Karpas-422 (cell line): Measurements from ENCODE around the gene LECT2. TPM values are rescaled to one million over a fixed set of nuclear protein-coding genes. Genes with fewer than 3 reads are reported as not detected.

ENCODE experiments used
- DNase-seq: peaks from one replicate; pipeline ENCODE4 v3.0.0-alpha.2; 2015
- H2AFZ ChIP-seq: fragments of 200-600 bp; sonication (generic); 2 replicates; pipeline ENCODE4 v1.6.1; 2014; ENCODE audit warnings: antibody characterized with exemption, low read length, mixed read lengths
- H3K27ac ChIP-seq: fragments of 200-600 bp; sonication (generic); 2 replicates; pipeline ENCODE4 v1.5.1; 2014; ENCODE audit warnings: mild to moderate bottlenecking, low read length, moderate library complexity
- H3K27me3 ChIP-seq: fragments of 200-600 bp; sonication (generic); 2 replicates; pipeline ENCODE4 v1.6.1; 2014; ENCODE audit warnings: low read length, mixed read lengths
- H3K36me3 ChIP-seq: fragments of 200-600 bp; sonication (generic); 2 replicates; pipeline ENCODE4 v1.6.1; 2014; ENCODE audit warnings: low read length, mixed read lengths; ENCODE audit not compliant: insufficient read depth
- H3K4me1 ChIP-seq: fragments of 200-600 bp; sonication (generic); 2 replicates; pipeline ENCODE4 v1.6.1; 2014; ENCODE audit warnings: mild to moderate bottlenecking, low read length, mixed read lengths
- H3K4me2 ChIP-seq: fragments of 200-600 bp; sonication (generic); 2 replicates; pipeline ENCODE4 v1.6.1; 2014; ENCODE audit warnings: low read length, low read depth, mild to moderate bottlenecking; ENCODE audit not compliant: poor library complexity, severe bottlenecking
- H3K4me3 ChIP-seq: fragments of 200-600 bp; sonication (generic); 2 replicates; pipeline ENCODE4 v1.5.1; 2014; ENCODE audit warnings: mild to moderate bottlenecking, antibody characterized with exemption, low read length, mixed read lengths
- H3K79me2 ChIP-seq: fragments of 200-600 bp; sonication (generic); 2 replicates; pipeline ENCODE4 v1.6.1; 2014; ENCODE audit warnings: mild to moderate bottlenecking, low read length, mixed read lengths
- H3K9ac ChIP-seq: fragments of 200-600 bp; sonication (generic); 2 replicates; pipeline ENCODE4 v1.6.0; 2014; ENCODE audit warnings: low read length
- H3K9me2 ChIP-seq: fragments of 200-600 bp; sonication (generic), shearing (Covaris generic); replicated peaks from 2 replicates; pipeline ENCODE4 v1.6.0; 2014; ENCODE audit warnings: mild to moderate bottlenecking, low read length, moderate library complexity; ENCODE audit not compliant: insufficient read depth
- H3K9me3 ChIP-seq: fragments of 300-700, 200-600 bp; sonication (generic); 2 replicates; pipeline ENCODE4 v1.6.1; 2014; ENCODE audit warnings: low read length, mixed read lengths
- H4K20me1 ChIP-seq: fragments of 200-600 bp; sonication (generic); 2 replicates; pipeline ENCODE4 v1.6.1; 2014; ENCODE audit warnings: mild to moderate bottlenecking, antibody characterized with exemption, low read length, low read depth; ENCODE audit not compliant: insufficient read depth
- total RNA-seq: library from RNA; depleted of rRNA; stranded (reverse); fragments of >200 nt; shearing (Covaris generic); gene quantifications from 2 replicates; pipeline ENCODE4 v1.2.3, GENCODE V29; 2014; ENCODE audit warnings: low replicate concordance; rRNA removed

The LECT2 gene
- total RNA-seq, result not detected in 2 replicates

DNA sequence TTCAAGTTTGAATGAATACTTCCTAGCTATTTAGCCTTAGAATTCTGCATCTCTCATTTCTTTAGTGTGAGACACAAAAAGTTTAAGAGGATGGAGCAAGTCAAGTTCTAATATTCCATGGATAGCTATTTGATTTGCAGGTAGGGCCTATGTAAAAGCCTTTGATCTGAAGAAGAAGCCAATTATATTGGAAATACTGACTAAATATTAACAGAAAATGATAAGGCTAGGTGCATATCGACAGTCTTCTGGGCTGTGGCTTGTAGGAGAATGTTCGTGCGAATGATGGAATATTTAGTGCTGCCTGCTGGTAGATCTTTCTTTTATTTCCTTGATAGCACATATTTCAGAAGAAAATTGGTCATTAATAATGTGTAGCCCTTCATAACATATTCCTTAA lies at the start of gene LECT2:
Gene LECT2, minus strand, starts transcription at position 85 of the 400 bp plus-strand sequence. CDS start 150 bp downstream, outside the sequence.
- Histone ChIP-seq H3K4me3 (no peak within 1 kb of the TSS), H3K9me3 (no peaks in the 10 kb centered on the region), H3K4me2 (no peak within 1 kb of the TSS), H3K9me2 (no peaks in the 10 kb centered on the region), H3K27me3 (no peaks in the 10 kb centered on the region), H3K36me3 (no peaks in the 10 kb centered on the region), H4K20me1 (no peaks in the 10 kb centered on the region), H3K9ac (no peak within 1 kb of the TSS), H3K79me2 (no peaks in the 10 kb centered on the region), H3K27ac (no peak within 1 kb of the TSS), H3K4me1 (no peaks in the 10 kb centered on the region), H2AFZ (peak within 1 kb of the TSS; percentile 37; the same call in 1 of the 2 replicates)
- DNase-seq, result no peak

DNA sequence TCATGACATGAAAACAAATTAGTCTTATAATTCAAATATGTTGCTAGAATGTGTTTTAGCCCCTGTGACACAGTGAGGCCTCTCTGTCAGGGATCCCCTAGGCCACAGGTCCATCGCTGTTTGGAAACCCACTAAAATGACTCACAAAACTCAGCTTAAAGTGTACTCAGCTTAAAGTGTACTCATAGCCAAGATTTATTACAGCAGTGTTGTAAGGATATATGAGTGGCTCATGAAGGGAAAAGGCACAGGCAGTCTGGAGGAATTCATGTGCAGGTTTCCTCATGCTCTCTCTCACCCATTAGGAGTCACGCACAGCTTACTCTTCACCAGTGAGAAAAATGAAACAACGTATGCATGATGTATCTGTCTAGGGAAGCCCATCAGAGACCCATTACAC lies 49.7 kb upstream of the LECT2 start:
- Histone ChIP-seq H4K20me1 (no peaks in the 10 kb centered on the region), H3K4me2 (no peak overlapping the region), H3K9ac (no peak overlapping the region), H2AFZ (no peak overlapping the region), H3K9me2 (no peaks in the 10 kb centered on the region), H3K27me3 (no peaks in the 10 kb centered on the region), H3K36me3 (no peaks in the 10 kb centered on the region), H3K4me1 (no peaks in the 10 kb centered on the region), H3K79me2 (no peaks in the 10 kb centered on the region), H3K4me3 (no peak overlapping the region), H3K27ac (no peak overlapping the region), H3K9me3 (no peaks in the 10 kb centered on the region)
- no peak for DNase-seq

DNA sequence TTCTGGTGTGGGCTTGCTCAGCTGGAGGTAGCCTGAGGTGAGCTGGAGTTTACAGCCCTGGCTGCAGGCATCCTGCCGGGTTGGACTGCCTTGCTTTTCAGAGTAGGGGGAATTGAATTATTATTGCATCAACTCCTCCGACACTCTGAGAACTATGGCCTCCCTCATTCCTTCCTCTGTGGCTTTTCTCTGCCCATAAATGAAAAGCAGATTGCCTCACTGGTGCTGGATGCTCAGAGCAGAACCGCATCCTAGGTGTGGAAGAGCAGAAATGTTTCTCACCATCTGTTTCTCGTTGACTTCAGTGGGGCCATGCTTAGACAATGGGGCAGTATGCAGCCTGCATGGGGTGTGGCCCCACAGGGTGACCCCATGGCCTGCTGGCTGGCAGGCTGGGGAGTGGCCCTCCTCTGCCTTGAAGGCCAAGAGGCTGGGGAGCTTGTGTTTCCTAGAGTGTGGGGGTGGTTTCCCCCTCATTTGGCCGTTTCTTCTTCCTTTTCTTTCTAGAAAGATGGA lies 46.7 kb upstream of the LECT2 start:
- Histone ChIP-seq H3K9ac (no peak overlapping the region), H3K27me3 (no peaks in the 10 kb centered on the region), H3K4me2 (no peak overlapping the region), H3K79me2 (no peaks in the 10 kb centered on the region), H3K27ac (no peak overlapping the region), H2AFZ (no peak overlapping the region), H3K4me1 (no peaks in the 10 kb centered on the region), H4K20me1 (no peaks in the 10 kb centered on the region), H3K9me2 (no peaks in the 10 kb centered on the region), H3K36me3 (no peaks in the 10 kb centered on the region), H3K4me3 (no peak overlapping the region), H3K9me3 (no peaks in the 10 kb centered on the region)
- DNase-seq, result no peak

DNA sequence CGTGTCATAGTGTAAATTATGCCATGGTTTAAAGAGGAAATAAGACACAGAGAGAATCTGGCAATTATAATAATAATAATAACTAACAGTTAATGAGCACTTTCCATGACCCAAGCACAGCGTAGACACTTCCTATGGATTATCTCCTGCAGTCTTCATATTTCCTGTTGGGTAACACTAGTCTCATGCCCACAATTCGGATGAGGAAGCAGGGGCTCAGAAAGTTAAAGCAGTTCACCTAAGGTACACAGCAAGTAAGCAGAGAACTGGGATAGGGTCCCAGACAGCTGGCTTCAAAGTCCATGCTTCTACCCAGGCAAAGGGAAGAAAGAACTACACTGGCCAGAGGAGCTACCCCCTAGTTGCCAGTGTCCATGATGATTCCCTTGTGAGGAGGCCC lies 46.1 kb upstream of the LECT2 start:
- no peaks in the 10 kb centered on the region for H3K9me3 ChIP-seq
- H3K79me2 ChIP-seq, result no peaks in the 10 kb centered on the region
- H3K9me2 ChIP-seq, result no peaks in the 10 kb centered on the region
- no peak overlapping the region for H3K9ac ChIP-seq
- no peak overlapping the region for H2AFZ ChIP-seq
- H3K27me3 ChIP-seq, result no peaks in the 10 kb centered on the region
- H4K20me1 ChIP-seq, result no peaks in the 10 kb centered on the region
- no peaks in the 10 kb centered on the region for H3K4me1 ChIP-seq
- DNase-seq, result no peak
- no peak overlapping the region for H3K27ac ChIP-seq
- no peak overlapping the region for H3K4me2 ChIP-seq
- no peak overlapping the region for H3K4me3 ChIP-seq
- no peaks in the 10 kb centered on the region for H3K36me3 ChIP-seq

DNA sequence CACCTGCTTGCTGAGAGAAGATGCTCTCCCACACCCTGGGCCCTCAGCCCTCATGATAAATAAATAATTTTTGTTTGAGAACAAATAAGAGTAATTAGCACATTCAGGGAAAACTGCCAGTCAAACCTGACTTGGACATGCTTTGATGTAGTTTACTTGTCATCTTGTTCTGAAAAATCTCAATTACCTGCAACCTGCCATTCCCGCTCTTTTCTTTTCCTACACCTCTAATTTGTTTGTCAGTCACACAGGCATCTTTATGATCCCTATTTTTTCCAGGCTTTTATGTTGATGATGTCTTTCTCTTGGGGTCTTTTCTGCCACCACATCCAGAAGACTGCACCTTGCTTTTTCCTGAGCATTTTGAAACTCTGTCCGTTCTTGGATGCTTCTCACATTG lies 45.4 kb upstream of the LECT2 start:
- H3K9me3 ChIP-seq, result no peaks in the 10 kb centered on the region
- no peak overlapping the region for H3K4me3 ChIP-seq
- no peak overlapping the region for H2AFZ ChIP-seq
- H3K27me3 ChIP-seq, result no peaks in the 10 kb centered on the region
- H3K27ac ChIP-seq, result no peak overlapping the region
- H4K20me1 ChIP-seq, result no peaks in the 10 kb centered on the region
- H3K4me1 ChIP-seq, result no peaks in the 10 kb centered on the region
- no peak overlapping the region for H3K4me2 ChIP-seq
- DNase-seq, result no peak
- H3K9me2 ChIP-seq, result no peaks in the 10 kb centered on the region
- no peak overlapping the region for H3K9ac ChIP-seq
- no peaks in the 10 kb centered on the region for H3K36me3 ChIP-seq
- no peaks in the 10 kb centered on the region for H3K79me2 ChIP-seq

DNA sequence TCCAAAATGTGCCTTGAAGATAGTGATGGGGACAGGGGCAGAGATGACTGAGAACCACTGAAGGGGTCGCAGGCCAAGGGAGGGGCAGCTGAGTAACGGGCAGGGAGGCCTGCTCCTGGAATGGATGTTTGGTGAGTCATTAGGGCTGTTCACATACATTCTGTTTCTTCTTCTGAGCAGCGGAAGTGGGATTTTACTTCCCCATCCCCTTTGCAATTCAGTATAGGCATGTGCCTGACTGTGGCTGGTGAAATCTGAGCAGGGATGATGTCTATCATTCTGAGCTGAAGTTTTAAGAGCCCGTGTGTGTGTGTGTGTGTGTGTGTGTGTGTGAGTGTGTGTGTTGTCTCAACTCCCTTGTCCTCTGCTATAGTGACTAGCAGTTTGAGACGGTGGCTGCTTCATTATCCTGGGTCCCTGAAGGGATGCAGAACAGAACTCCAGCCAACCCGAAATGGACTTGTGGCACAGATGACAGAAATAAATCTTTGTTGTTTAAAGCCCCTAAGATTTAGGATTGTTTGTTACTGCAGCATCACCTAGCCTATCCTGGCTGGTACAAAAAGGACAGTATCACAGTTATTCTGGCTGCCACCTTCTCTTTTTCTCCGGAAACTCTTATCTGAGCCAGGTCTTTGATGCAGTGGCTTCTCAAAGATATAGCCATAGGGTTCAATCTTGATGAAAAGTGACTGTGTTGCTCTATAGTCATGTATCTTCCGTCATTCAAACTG lies 44.8 kb upstream of the LECT2 start:
- H3K79me2 ChIP-seq, result no peaks in the 10 kb centered on the region
- H3K27ac ChIP-seq, result no peak overlapping the region
- no peak for DNase-seq
- no peaks in the 10 kb centered on the region for H4K20me1 ChIP-seq
- no peaks in the 10 kb centered on the region for H3K9me2 ChIP-seq
- H3K4me1 ChIP-seq, result no peaks in the 10 kb centered on the region
- H3K36me3 ChIP-seq, result no peaks in the 10 kb centered on the region
- H3K9ac ChIP-seq, result no peak overlapping the region
- no peaks in the 10 kb centered on the region for H3K9me3 ChIP-seq
- H2AFZ ChIP-seq, result no peak overlapping the region
- no peak overlapping the region for H3K4me2 ChIP-seq
- no peaks in the 10 kb centered on the region for H3K27me3 ChIP-seq
- H3K4me3 ChIP-seq, result no peak overlapping the region

DNA sequence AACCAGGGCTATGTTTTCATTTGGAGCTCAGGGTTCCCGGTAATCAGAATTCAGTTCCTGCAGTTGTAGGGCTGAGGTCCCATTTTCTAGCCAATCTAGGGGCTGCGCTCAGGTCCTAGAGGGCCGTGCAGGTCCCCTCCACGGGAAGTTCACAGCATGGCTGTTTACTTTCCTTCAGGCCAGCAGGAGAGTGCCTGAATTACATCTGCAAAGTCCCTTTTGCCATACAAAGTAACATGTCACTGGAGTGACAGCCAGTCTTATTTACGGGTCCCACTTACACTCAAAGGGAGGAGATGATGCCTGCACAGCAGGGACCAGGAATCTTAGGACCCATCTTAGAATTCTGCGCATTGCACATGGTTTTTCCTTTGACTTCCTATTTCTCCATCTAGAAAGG lies 44.1 kb upstream of the LECT2 start:
- H2AFZ ChIP-seq, result no peak overlapping the region
- H3K4me1 ChIP-seq, result no peaks in the 10 kb centered on the region
- no peak overlapping the region for H3K9ac ChIP-seq
- no peaks in the 10 kb centered on the region for H3K9me2 ChIP-seq
- H3K4me2 ChIP-seq, result no peak overlapping the region
- no peaks in the 10 kb centered on the region for H3K9me3 ChIP-seq
- H3K27ac ChIP-seq, result no peak overlapping the region
- H4K20me1 ChIP-seq, result no peaks in the 10 kb centered on the region
- DNase-seq, result no peak
- no peaks in the 10 kb centered on the region for H3K79me2 ChIP-seq
- H3K4me3 ChIP-seq, result no peak overlapping the region
- H3K36me3 ChIP-seq, result no peaks in the 10 kb centered on the region
- no peaks in the 10 kb centered on the region for H3K27me3 ChIP-seq

DNA sequence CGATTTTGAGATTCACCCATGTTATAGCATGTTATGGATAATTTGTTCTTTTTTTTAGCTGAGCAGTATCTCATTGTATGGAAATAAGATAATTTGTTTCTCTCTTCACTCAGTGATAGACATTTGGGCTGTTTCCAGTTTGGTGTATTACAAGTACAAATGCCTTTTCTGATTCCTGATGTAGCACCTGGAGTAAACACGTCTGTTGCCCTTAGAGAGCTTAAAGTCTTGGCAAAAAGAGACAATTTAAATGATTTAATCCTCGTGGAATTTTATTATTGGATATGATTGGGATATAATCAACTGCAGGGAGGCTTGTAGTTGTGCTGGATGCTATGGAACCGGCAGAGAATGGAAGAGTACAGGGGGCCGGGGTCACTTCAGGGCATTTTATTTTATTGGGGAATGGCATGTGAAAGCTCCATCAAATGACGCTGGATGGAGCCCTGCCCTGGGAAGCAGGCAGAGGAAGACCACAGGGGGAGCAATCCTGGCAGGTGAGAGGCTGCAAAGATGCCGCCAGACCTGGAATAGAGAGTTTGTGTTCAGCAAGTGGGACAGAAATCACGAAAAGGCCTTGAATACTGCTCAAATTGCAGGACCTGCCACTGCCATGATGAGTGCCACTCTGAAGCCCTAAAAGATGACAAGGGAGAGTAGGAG lies 43.0 kb upstream of the LECT2 start:
- H3K4me2 ChIP-seq, result no peak overlapping the region
- no peaks in the 10 kb centered on the region for H3K4me1 ChIP-seq
- no peak overlapping the region for H3K4me3 ChIP-seq
- H2AFZ ChIP-seq, result no peak overlapping the region
- no peak overlapping the region for H3K27ac ChIP-seq
- H4K20me1 ChIP-seq, result no peaks in the 10 kb centered on the region
- H3K9me2 ChIP-seq, result no peaks in the 10 kb centered on the region
- H3K9ac ChIP-seq, result no peak overlapping the region
- DNase-seq, result no peak
- H3K9me3 ChIP-seq, result no peaks in the 10 kb centered on the region
- H3K27me3 ChIP-seq, result no peaks in the 10 kb centered on the region
- no peaks in the 10 kb centered on the region for H3K36me3 ChIP-seq
- no peaks in the 10 kb centered on the region for H3K79me2 ChIP-seq
